ENCODE data around the gene ENTPD8. TPM values are rescaled to one million over a fixed set of nuclear protein-coding genes. Genes with fewer than 3 reads are reported as not detected.

The ENTPD8 gene
- total and polyA plus RNA-seq, 2 of the 4 experiments (the other 2 are of a cell fraction): 0.07 TPM; not detected in 1

GRCh38 chr9:137415451-137415850 is 25.7 kb downstream of the ENTPD8 start:
- H3K9me1 ChIP-seq (ENCODE audit: insufficient read depth, low read length): peaks cover 12% of the 10 kb centered on the region
- DNase-seq: no peak
- no peak overlapping the region for H2BK20ac ChIP-seq (ENCODE audit: low read depth, low read length)
- H3K18ac ChIP-seq (ENCODE audit: low read depth, low read length): no peak overlapping the region
- no peak overlapping the region for H2BK5ac ChIP-seq (ENCODE audit: low read depth, low read length, poor library complexity, severe bottlenecking)
- no peak overlapping the region for H4K91ac ChIP-seq (ENCODE audit: insufficient read depth, low read depth, low read length)
- no peak overlapping the region for H4K5ac ChIP-seq (ENCODE audit: low read depth, low read length)
- no peak overlapping the region; the same call in 1 of the 2 replicates for H2AK5ac ChIP-seq (ENCODE audit: low read depth, low read length)
- H3K23ac ChIP-seq (ENCODE audit: low read depth, low read length): no peak overlapping the region
- intact Hi-C loops (cut with micrococcal nuclease) (no loop called here), in situ Hi-C loops (cut with MboI; ENCODE audit: low sequenced_read_pairs) (no loop called here), dilution Hi-C loops (cut with HindIII; ENCODE audit: low sequenced_read_pairs, unreplicated experiment) (no loop called here)
- peaks cover 24% of the 10 kb centered on the region for H3K4me1 ChIP-seq (ENCODE audit: control insufficient read depth, insufficient read depth, low read length)
- 100% methylated on average over 2 of the region's 5 CpGs; no CpG with 5 or more reads in 1 of the 2 experiments for WGBS, 2 experiments (ENCODE audit: extremely low coverage in 2 of 2, insufficient read length in 1 of 2)
- H3K56ac ChIP-seq (ENCODE audit: extremely low read depth, insufficient read depth, low read length): no peak overlapping the region
- peaks cover 3% of the 10 kb centered on the region; the same call in 1 of the 2 replicates for H3K36me3 ChIP-seq (ENCODE audit: control insufficient read depth, insufficient read depth, low read length)
- H3K14ac ChIP-seq (replicated peaks; ENCODE audit: low read depth, low read length): no peak overlapping the region
- ChIA-PET CTCF (no interaction called here), POLR2A (ENCODE audit: unreplicated experiment) (no interaction called here)
- H3K79me1 ChIP-seq (ENCODE audit: low read depth in 1 of 2, low read length in 2 of 2): peaks cover 15 to 47% of the 10 kb centered on the region in 2 experiments; a peak in 3 of 4 replicates
- H2AFZ ChIP-seq (replicated peaks; ENCODE audit: low read length, poor library complexity): no peak overlapping the region
- H3K9me3 ChIP-seq (ENCODE audit: control insufficient read depth, insufficient read depth, low read length): no peaks in the 10 kb centered on the region
- no peak for TF ChIP-seq SMC3 (IDR thresholded peaks at IDR 0.05; ENCODE audit: low read depth, low read length)
- no peak for TF ChIP-seq MXI1 (IDR thresholded peaks at IDR 0.05; ENCODE audit: borderline replicate concordance, low read depth, low read length)
- TF ChIP-seq RAD21 (IDR thresholded peaks at IDR 0.05; ENCODE audit: low read length): no peak
- TF ChIP-seq USF2 (IDR thresholded peaks at IDR 0.05; ENCODE audit: low read depth, low read length): no peak
- TF ChIP-seq POLR2A (IDR thresholded peaks at IDR 0.05; ENCODE audit: low read depth, low read length): no peak
- TF ChIP-seq RCOR1 (IDR thresholded peaks at IDR 0.05; ENCODE audit: insufficient replicate concordance, low read length): no peak
- TF ChIP-seq RFX5 (IDR thresholded peaks at IDR 0.05; ENCODE audit: low read depth, low read length): no peak
- TF ChIP-seq NFE2L2 (IDR thresholded peaks at IDR 0.05; ENCODE audit: low read depth, low read length): no peak
- TF ChIP-seq ELK1 (IDR thresholded peaks at IDR 0.05; ENCODE audit: borderline replicate concordance, low read depth, low read length): no peak
- TF ChIP-seq MAFK (IDR thresholded peaks at IDR 0.05; ENCODE audit: low read depth, low read length): no peak
- TF ChIP-seq CEBPB (IDR thresholded peaks at IDR 0.05; ENCODE audit: low read depth, low read length): no peak
- TF ChIP-seq, protein P1, sequence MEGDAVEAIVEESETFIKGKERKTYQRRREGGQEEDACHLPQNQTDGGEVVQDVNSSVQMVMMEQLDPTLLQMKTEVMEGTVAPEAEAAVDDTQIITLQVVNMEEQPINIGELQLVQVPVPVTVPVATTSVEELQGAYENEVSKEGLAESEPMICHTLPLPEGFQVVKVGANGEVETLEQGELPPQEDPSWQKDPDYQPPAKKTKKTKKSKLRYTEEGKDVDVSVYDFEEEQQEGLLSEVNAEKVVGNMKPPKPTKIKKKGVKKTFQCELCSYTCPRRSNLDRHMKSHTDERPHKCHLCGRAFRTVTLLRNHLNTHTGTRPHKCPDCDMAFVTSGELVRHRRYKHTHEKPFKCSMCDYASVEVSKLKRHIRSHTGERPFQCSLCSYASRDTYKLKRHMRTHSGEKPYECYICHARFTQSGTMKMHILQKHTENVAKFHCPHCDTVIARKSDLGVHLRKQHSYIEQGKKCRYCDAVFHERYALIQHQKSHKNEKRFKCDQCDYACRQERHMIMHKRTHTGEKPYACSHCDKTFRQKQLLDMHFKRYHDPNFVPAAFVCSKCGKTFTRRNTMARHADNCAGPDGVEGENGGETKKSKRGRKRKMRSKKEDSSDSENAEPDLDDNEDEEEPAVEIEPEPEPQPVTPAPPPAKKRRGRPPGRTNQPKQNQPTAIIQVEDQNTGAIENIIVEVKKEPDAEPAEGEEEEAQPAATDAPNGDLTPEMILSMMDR (conservative IDR thresholded peaks at IDR 0.05; ENCODE audit: low read depth, low read length): no peak
- TF ChIP-seq CHD1 (IDR thresholded peaks at IDR 0.05; ENCODE audit: low read depth, low read length): no peak
- TF ChIP-seq MAZ (IDR thresholded peaks at IDR 0.05; ENCODE audit: borderline replicate concordance, low read depth, low read length): no peak
- no peak for TF ChIP-seq FOS (IDR thresholded peaks at IDR 0.05; ENCODE audit: low read depth, low read length)
- no peak for TF ChIP-seq BHLHE40 (IDR thresholded peaks at IDR 0.05; ENCODE audit: low read depth, low read length)
- no peak overlapping the region for H3K4me3 ChIP-seq (ENCODE audit: insufficient read depth, low read depth, low read length)
- no peak overlapping the region for H4K8ac ChIP-seq (ENCODE audit: low read depth in 2 of 2, low read length in 2 of 2)
- no peak overlapping the region for H2BK120ac ChIP-seq (ENCODE audit: low read depth, low read length)
- H3K27me3 ChIP-seq (ENCODE audit: control insufficient read depth, insufficient read depth, low read length): no peaks in the 10 kb centered on the region
- no peak overlapping the region for H3K9ac ChIP-seq (ENCODE audit: low read depth, low read length)
- no peak overlapping the region for H3K4me2 ChIP-seq (ENCODE audit: low read depth, low read length)
- no peak overlapping the region for H3K27ac ChIP-seq (ENCODE audit: insufficient read depth, low read length)
- BruUV-seq (replicated peaks): no TSS peak
- ATAC-seq (ENCODE audit: low read depth): no peak
- H2AK9ac ChIP-seq (replicated peaks; ENCODE audit: low read depth, low read length, poor library complexity): no peak overlapping the region
- H2BK15ac ChIP-seq (ENCODE audit: low read depth, low read length): no peak overlapping the region
- H3K4ac ChIP-seq (ENCODE audit: low read depth, low read length): no peak overlapping the region
- H4K20me1 ChIP-seq (ENCODE audit: insufficient read depth, low read length): no peaks in the 10 kb centered on the region

Measured in IMR-90 (cell line).